Neutrophil (primary cell): ENCODE data around the gene CTSC.

Experiments
- H3K27ac ChIP-seq: fragments of 200-600 bp; sonication (generic); 2 replicates; pipeline ENCODE4 v1.5.1; 2016; ENCODE audit warnings: mild to moderate bottlenecking, moderate library complexity
- H3K27me3 ChIP-seq: fragments of 200-600 bp; sonication (generic); 2 replicates; pipeline ENCODE4 v1.6.0; 2016; ENCODE audit warnings: mild to moderate bottlenecking
- H3K36me3 ChIP-seq: fragments of 200-600 bp; sonication (generic); 2 replicates; pipeline ENCODE4 v1.5.1; 2017
- H3K4me1 ChIP-seq, 2 experiments: fragments of 200-600 bp in 1 of 2; sonication (generic) in 1 of 2; 1 replicate in 1 of 2; 2 replicates in 1 of 2; pipeline versions ENCODE4 v1.5.1 to v1.6.1; 2013 to 2016; ENCODE audit warnings: low read depth in 1 of 2, low read length in 1 of 2, mild to moderate bottlenecking in 1 of 2, moderate library complexity in 1 of 2; ENCODE audit not compliant: control insufficient read depth in 1 of 2, insufficient read depth in 1 of 2
- H3K4me3 ChIP-seq, 2 experiments: fragments of 200-600 bp in 1 of 2; sonication (generic) in 1 of 2; 1 replicate in 1 of 2; 2 replicates in 1 of 2; pipeline ENCODE4 v1.5.1; 2013 to 2016; ENCODE audit warnings: low read depth in 1 of 2, low read length in 1 of 2, mild to moderate bottlenecking in 1 of 2, moderate library complexity in 1 of 2
- H3K9me3 ChIP-seq: fragments of 200-600 bp; sonication (generic); 2 replicates; pipeline ENCODE4 v1.5.1; 2016
- CTCF ChIP-seq: fragments of 200-600 bp; sonication (generic); IDR thresholded peaks from 2 replicates; pipeline ENCODE4 v1.5.1; 2016; ENCODE audit warnings: antibody characterized with exemption

The CTSC gene

GRCh38 chr11:88282747-88283515 is 54.6 kb downstream of the CTSC start:
- H3K4me1 ChIP-seq = no peaks in the 10 kb centered on the region
- TF ChIP-seq CTCF = no peak
- H3K27ac ChIP-seq = no peak overlapping the region
- no peaks in the 10 kb centered on the region for H3K9me3 ChIP-seq
- H3K27me3 ChIP-seq = no peaks in the 10 kb centered on the region
- peaks cover 20% of the 10 kb centered on the region for H3K36me3 ChIP-seq
- no peak overlapping the region for H3K4me3 ChIP-seq

- H3K36me3 ChIP-seq = peaks cover 14% of the 10 kb centered on the region
- TF ChIP-seq CTCF = no peak
- H3K27me3 ChIP-seq = no peaks in the 10 kb centered on the region
- no peaks in the 10 kb centered on the region for H3K9me3 ChIP-seq
- H3K27ac ChIP-seq = no peak overlapping the region
- H3K4me1 ChIP-seq = no peaks in the 10 kb centered on the region
- no peak overlapping the region for H3K4me3 ChIP-seq
These were observed 56.2 kb downstream of the CTSC start for GRCh38 chr11:88281317-88281712.

GRCh38 chr11:88280673-88281316 is 56.7 kb downstream of the CTSC start:
- H3K27ac ChIP-seq = no peak overlapping the region
- no peaks in the 10 kb centered on the region for H3K9me3 ChIP-seq
- H3K36me3 ChIP-seq = peaks cover 14% of the 10 kb centered on the region
- H3K4me1 ChIP-seq = no peaks in the 10 kb centered on the region
- H3K4me3 ChIP-seq = no peak overlapping the region
- no peaks in the 10 kb centered on the region for H3K27me3 ChIP-seq
- no peak for TF ChIP-seq CTCF

- no peaks in the 10 kb centered on the region for H3K9me3 ChIP-seq
- no peak overlapping the region for H3K4me3 ChIP-seq
- H3K4me1 ChIP-seq = no peaks in the 10 kb centered on the region
- TF ChIP-seq CTCF = no peak
- no peak overlapping the region for H3K27ac ChIP-seq
- peaks cover 10% of the 10 kb centered on the region for H3K36me3 ChIP-seq
- H3K27me3 ChIP-seq = no peaks in the 10 kb centered on the region
These were observed 60.1 kb downstream of the CTSC start for GRCh38 chr11:88277349-88277915.

GRCh38 chr11:88275636-88276035 is 61.9 kb downstream of the CTSC start:
- H3K4me3 ChIP-seq = no peak overlapping the region
- H3K27ac ChIP-seq = no peak overlapping the region
- H3K9me3 ChIP-seq = no peaks in the 10 kb centered on the region
- no peaks in the 10 kb centered on the region for H3K4me1 ChIP-seq
- no peaks in the 10 kb centered on the region for H3K27me3 ChIP-seq
- no peak for TF ChIP-seq CTCF
- H3K36me3 ChIP-seq = peaks cover 4% of the 10 kb centered on the region
